Measurements from ENCODE around the gene SMTNL1.

SMTNL1 gene, protein sequence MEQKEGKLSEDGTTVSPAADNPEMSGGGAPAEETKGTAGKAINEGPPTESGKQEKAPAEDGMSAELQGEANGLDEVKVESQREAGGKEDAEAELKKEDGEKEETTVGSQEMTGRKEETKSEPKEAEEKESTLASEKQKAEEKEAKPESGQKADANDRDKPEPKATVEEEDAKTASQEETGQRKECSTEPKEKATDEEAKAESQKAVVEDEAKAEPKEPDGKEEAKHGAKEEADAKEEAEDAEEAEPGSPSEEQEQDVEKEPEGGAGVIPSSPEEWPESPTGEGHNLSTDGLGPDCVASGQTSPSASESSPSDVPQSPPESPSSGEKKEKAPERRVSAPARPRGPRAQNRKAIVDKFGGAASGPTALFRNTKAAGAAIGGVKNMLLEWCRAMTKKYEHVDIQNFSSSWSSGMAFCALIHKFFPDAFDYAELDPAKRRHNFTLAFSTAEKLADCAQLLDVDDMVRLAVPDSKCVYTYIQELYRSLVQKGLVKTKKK

DNA sequence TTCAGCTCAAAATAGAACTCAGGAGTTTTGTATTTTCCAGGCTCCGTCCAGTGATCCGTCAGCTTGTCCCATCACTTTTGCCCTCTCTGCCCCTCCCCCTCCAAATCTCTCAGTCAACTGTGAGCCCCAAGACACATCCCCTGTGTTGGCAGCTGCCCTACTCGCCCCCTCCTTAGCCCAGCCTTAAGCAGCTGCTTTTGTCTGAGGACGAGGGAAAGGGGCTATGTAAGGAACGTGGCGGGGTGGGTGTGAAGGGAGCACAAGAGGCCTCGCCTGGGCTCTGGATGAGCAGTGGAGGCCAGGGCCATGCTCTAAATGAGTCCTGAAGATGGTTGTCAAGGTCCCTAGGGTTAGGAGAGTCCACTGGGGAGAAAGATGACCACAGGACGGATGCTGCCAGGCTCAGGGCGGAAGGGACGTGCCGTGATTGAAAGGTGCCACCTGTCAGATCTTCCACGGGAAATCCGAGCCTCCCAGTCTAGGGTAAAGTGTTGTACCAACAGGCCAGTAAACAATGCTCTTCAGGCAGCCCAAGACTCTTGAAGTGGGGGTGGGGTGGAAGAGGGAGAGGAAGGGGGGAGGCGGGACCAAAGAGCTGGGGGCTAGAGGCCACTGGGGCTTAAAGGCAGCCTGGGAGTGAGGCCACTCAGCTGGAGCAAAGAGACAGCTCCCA, at the start of gene SMTNL1:
TSS of gene SMTNL1 (plus strand) at position 649 of the 673 bp plus-strand sequence. CDS start 5,048 bp downstream, outside the sequence.
- no peak for DNase-seq (ENCODE audit: low spot score)
- FAIRE-seq, result no peak

DNA sequence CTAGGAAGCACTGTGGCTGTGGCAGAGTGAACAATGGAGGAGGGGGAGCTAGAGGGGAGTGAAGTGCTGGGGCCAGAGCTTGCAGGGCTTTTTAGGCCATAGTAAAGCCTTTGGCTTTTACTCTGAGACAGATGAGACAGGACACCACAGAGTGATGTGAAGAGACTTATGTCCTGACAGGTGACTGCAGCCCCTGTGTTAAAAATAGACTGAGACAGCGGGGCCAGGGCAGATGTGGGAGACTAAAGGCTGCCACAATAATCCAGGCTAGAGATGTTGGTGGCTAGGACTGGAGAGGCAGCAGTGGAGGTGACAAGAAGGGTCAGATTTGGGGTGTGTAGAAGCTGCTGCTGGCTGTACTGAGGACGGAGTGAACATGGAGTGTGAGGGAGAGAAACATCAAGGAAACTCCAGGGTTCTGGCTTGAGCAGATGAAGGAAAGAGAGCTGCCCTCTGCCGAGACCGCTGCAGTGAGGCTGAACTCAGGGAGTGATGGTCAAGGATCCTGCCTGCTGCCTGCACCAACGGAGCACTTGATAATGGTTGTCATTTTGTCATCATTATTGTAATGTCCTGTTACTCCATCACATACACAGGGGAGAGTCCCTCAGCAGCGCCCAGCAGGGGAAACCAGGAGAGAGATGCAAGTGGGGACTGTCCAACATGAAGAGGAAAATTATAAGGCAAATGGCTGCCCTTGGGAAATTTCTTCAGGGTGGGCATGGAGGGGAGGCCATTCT, 49.3 kb upstream of the SMTNL1 start:
- FAIRE-seq, result no peak
- no peak for DNase-seq (ENCODE audit: low spot score)

DNA sequence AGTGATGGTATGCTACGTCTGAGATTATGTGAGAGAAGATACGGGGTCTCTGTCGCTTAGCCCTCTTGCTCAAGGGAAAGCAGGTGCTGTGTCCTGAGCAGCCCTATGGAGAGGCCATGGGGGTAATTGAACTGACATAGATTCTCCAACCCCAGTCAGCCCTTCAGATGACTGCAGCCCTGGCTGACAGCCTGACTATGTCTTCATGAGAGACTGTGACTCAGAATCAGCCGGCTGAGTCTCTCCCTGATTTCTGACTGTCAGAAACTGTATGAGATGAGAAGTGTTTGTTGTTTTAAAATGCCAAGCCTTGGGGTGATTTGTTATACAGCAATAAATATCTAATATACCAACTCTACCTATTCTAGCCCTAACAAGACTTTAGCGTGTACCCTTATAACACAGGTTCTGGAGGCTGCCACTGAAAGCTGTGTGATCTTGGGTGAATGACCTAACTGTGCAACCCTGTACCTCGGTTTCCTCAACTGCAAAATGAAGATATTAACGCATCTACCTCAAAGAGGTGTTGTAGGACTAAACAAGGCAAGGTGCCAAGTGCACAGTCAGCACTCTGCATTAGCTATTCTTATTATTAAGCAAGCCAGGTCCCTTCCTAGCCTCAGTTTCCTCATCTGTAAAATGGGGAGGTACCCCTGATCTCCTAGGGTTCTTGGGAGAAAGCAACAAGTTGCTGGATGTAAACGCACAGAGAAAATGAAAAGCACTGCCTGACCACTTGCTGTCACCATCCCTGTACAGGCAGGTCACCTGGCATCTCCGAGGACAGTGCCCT, 46.7 kb upstream of the SMTNL1 start:
- DNase-seq (ENCODE audit: low spot score), result no peak
- no peak for FAIRE-seq

DNA sequence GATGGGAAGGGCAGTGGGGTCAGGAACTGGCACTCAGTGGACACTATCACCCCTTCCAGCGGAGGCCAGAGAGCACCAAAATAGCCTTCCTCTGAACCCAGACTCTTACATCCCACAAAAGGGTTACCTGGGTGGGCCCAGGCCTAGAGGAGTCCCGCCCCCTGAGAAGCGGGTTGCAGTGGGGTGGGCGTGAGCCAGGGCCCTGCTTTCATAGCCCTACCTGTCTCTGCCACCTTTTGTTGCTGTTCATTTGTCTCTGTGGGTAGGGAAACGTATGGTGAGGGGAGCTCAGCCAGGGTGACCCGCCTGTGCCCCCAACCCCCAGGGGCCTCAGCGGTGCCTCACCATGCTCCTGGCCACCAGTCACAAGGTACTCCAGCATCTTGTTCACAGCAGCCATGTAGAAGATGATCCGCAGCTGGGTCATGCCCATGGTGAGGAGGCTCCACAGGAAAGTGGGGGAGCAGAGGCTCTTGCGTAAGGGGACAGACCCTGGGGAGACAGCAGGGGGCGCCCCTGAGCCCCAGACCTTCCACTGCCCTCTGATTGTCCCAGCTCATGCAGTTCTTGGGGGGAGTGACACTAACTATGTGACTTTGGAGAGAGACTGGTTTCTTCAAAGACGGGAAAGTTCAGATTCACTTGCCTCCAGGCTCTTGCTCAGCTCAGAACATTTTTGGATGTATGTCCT, 45.9 kb upstream of the SMTNL1 start:
- FAIRE-seq, result no peak
- DNase-seq (ENCODE audit: low spot score), result peak; percentile 56

DNA sequence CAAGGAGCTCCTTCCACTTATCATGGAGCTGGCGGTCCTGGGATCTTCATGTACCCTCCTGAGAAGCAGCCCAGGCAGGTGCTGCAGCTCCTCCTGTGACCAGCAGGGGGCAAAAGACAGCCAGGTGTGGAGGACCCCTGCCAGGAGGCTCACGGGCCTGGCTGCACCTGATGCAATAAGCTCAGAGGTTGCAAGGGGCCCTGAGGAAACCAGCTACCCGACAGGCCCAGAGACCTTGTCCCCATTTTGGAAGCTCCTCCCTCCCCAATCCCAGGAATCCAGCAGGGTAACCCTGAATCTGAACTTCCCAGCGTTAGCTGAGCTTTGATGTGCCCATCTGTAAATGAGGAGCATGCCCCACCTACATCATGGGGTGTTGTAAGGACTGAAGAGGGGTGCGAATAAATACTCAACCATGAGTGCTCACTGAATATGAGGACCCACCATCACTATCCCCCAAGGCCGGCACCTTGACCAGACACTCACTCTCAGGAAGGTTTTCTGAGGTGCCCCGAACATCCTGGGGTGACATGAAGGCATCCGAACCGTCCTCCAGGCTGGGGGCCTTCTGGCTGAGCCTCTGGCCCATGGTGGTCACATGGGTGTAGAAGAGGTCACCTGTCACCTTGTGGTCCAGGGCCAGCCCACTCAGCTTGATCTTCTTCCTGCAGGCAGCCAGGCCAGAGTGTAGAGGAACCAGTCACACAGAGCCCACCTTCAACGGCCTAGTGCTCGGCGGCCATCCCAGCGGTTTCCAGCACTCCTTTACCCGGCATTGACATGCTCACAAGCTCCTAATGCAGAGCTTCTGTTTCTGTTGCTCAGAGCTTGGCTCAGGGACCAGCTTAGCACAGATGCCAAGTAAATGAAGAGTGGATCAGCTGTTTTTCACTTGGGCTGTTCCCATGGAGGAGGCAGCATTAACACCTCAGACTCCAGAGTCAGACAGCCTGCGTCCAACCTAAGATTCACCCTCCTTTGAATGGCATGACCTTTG, 43.6 kb upstream of the SMTNL1 start:
- FAIRE-seq (no peak), DNase-seq (ENCODE audit: low spot score) (peak; percentile 75)

DNA sequence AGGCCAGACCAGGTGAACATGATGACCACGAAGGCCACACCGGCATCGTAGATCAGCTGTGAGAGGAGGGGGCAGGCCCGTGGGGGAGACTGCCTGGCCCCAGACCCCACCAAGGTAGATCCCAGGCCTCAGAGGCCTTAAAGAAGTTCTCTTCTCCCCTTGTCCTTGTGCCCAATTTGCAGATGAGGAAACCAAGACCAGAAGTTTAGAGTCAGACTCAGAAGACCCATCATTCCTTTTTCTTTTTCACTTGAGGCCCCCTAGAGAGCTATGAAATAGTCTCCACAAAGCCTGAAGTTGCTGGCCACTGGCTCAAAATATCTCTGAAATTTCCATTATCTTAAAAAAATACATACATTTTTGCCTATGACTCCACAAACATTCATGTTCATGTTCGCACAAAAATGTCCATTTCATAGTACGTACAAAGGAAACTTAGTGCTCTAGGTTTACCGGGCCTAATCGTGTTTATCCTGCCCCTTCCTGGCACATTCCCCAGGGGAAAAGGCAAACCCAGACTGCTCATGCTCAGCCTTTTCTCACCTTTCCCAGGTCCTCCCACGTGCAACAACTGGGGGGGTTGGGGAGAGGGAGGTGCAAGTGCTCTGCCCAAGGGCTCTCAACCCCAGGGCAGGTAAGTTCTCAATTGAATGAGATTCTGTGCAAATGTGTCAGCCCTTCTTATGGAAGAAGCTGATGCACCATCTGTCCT, 41.1 kb upstream of the SMTNL1 start:
- DNase-seq (ENCODE audit: low spot score) (no peak), FAIRE-seq (no peak)

DNA sequence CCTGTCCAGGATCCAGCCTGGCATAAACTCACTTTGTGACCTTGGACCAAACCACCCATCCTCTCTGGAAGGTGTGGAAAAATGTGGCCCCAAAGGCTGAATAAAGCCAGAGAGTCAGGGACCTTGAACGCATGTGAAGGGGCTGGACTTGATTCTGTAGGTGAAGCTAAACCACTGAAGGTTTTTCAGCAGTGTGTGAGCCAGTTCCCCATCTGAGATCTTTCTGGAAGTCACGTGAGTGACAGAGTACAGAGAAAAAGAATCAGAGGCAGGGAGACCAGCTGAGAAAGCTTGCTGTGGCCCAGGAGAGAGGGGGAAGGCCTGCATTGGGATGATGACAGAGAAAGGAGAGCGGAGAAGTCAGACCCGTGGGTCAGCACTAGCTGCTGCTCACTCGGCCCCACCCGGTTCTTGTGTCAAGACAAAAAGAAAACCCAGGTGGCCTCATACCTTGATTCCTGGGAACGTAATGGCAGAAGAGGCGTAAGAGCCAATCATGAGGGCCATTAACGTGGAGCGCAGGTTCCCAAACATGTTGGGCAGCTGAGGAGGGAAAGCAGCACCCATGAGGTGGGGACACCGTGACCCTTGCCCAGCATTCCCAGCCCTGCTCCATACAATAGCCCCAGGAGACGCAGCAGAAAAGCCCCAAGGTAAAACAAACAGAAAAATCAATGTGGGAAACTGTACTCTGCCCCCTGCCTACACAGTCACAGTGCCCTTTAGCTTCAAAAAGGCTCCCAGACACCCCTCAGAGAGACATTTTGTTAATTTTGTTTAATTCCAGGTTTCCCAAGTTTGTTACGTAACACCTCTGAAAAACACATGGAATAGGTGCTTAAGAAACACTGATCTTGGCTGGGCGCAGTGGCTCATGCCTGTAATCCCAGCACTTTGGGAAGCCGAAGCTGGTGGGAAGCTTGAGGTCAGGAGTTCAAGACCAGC, 39.8 kb upstream of the SMTNL1 start:
- FAIRE-seq (no peak), DNase-seq (ENCODE audit: low spot score) (no peak)

DNA sequence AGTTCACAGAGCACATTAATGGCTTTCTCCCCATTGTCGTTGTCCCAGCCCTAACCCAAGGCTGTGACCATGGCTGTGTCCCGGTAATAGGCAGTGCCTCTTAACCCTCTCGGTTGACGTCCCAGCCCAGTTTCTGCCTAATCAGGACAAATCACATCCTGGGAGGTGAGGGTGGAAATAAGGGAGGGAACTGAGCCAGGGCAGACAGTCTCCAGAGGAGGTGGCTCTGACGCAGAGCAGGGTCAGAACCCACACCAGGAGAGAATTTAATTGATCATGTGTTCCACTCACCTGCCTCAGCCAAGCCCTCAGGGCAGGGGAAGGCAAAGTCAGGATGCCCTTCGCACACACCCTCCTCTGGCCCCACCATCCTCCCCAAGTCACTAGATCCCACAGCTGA, 38.9 kb upstream of the SMTNL1 start:
- no peak for DNase-seq (ENCODE audit: low spot score)
- no peak for FAIRE-seq

DNA sequence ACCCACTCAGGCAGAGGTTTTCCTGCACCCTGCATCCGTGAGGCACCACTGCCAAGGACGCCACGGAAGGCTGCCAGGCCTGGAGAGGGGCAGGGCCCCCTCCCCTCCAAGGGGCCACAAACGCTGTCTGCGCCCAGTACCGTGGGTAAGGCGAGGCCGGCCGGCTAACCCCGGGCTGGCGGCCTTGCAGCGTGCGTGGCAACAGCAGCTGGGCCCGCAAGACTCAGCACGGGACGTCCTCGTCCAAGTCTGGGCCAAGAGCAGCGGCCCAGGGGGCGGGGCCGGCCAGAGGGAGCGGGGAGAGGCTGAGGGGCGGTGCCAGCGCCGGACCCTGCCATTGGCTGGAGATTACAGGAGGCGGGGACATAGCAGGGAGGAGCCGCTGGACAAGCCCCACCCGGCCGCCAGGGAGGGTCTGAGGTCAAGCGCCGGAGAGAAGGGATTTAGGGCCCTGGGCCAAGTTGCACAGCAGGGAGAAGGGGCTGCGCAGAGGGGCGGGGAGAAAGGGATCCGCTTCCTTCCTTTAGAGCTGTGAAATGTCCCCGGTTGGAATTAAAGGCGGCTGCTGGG, 37.9 kb upstream of the SMTNL1 start:
- peak; percentile 28 for DNase-seq (ENCODE audit: low spot score)
- FAIRE-seq, result no peak

DNA sequence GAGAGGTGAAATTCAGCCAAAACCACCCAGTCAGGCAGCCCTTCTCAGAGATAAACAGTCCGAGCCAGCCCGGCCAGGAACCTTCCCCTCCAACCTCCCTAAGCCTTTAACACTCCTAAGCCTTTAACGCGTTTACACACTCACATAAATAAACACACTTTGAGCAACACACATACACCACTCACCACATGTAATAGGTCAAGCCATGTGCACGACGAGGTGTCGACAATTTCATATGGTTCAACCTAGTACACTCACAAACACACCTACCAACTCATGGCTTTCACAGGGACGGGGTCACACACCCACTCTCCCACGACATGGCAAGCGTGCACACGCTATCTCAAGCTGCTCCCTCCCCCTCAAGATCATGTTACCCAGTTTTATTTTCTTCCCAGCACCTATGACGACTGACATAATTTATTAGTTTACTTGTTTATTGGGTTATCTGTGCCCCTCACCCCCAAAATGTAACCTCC, 37.4 kb upstream of the SMTNL1 start:
- no peak for DNase-seq (ENCODE audit: low spot score)
- no peak for FAIRE-seq

DNA sequence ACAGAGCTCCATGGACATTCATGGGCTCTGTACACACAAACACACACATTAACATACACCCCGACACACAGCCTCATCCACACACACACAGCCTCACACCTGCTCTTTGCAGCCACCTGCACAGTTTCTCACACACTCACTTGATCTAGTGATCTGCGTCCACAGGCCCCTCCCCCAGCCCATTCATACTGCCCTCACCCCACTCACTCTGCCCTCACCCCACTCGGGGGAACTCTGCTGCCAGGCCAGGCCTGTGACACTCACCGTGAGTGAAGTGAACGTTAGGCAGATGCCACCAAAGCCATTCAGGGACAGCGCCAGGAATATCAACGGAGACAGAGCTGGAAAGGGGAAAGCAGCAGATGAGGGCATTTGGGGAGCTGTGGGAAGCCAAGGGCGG, 36.9 kb upstream of the SMTNL1 start:
- no peak for DNase-seq (ENCODE audit: low spot score)
- no peak for FAIRE-seq

DNA sequence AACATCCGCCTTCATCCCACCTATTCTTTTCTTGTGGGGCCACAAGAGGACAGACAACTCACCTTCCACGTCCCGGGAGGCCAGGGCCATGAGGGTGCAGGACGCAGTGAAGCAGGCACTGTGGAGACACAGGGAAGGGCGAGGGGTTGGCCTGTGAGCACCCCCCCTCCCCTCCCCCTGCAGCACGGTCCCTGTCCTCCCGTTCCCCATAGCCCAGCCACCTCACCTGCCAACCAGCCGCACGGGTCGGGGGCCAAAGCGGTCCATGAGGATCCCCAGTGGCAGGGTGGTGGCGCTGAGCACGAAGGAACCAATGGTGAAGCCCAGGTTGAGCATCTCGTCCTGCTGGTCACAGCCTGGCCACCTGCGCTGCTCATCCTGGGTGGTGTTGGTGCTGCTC, 36.5 kb upstream of the SMTNL1 start:
- FAIRE-seq, result no peak

DNA sequence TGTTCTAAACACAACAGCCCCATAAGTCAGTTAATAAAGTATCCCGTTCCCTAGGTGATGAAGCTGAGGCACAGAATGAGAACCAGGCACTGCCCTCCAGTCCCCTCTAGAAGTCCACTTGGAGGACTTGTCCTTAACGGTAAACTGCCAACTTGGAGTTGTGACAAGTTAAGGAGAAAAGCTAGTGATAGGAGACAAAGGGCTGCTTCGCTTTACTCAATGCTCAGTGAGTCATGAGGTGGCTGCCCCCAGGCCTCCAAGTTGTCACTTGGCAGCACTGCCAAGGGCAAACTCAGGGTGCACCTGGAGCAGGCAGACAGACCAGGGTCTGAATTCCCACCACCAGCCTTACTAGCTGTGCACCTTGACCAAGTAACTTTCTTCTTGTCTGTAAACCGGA, 35.4 kb upstream of the SMTNL1 start:
- DNase-seq (ENCODE audit: low spot score) (no peak), FAIRE-seq (no peak)

More for the DNA sequence above, 36.5 kb upstream of the SMTNL1 start:
- no peak for DNase-seq (ENCODE audit: low spot score)

DNA sequence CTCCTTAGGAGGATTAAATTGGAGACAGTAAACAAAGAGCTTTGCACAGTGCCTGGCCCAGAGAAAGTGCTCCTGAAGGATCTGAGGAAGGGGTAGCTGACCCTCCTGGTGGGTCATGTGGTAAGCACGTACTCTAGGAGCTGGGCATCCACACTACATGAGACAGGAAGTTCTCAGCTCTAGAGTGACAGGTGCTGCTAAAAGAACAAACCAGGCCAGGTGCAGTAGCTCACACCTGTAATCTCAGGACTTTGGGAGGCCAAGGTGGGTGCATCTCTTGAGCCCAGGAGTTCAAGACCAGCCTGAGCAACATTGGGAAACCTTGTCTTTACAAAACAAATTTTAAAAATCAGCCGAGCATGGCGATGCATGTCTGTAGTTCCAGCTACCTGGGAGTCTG, 35.0 kb upstream of the SMTNL1 start:
- no peak for DNase-seq (ENCODE audit: low spot score)
- FAIRE-seq, result no peak

DNA sequence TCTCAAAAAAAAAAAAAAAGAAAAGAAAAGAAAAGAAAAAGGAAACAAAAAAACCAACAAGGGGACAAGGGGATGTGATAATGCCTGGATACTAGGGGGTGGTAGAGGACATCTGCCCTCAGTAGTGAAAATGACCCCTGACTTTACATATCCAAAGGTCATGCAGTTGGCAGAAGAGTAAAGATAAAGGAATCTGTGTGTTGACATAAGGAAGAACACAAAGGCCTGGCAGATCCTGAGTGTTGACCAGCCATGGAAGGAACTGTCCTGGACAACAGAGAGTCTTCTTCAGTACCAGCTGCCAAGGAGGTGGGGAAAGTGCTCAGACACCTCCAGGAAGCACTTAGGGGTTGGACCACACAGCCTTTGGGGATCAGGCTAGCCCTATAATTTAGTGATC, 34.5 kb upstream of the SMTNL1 start:
- no peak for DNase-seq (ENCODE audit: low spot score)
- no peak for FAIRE-seq

DNA sequence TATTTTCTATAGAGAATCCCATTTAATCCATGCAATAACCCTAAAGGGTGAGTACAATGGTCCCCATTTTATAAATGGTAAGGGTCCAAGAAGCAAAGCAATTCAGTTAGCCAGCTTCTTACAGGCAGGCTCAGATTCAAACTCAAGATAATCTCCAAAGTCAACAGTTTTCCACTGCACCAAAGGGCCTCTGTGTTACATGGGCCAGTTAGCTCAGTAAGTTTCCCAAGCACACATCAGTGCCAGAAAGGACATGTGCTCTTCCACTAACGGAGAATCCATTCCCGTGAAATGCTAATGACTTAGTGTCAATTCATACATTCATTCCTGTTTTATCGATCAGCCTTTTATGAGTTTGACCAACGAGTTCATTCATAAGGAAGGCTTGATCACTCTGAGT, 32.9 kb upstream of the SMTNL1 start:
- FAIRE-seq (no peak), DNase-seq (ENCODE audit: low spot score) (no peak)

DNA sequence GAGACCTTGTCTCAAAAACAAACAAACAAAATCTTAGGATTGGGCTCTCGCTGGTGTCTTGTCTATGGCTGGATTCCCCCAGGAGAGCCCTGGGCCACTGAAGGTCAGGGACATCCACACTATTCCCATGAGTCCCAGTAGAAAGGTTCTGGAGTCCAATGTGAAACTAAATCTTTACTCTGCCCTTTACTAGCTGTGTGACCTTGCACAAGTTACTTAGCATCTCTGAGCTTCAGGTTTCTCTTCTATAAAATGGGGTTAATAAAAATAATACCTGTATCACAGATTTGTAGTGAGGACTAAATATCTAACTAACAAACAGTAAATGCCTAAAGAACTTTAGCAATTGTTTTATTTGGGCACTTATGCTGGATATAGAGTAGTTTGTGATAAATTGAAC, 30.9 kb upstream of the SMTNL1 start:
- no peak for FAIRE-seq
- DNase-seq (ENCODE audit: low spot score), result no peak
